CD4-positive, alpha-beta T cell treated with Interferon alpha-2 for 1 hour (primary cell): ENCODE results near the gene RAD50.

Experiments
- DNase-seq, 2 donors: peaks; one replicate each; pipeline ENCODE4 v3.0.0-alpha.2; 2020 to 2022

RAD50 gene

DNA sequence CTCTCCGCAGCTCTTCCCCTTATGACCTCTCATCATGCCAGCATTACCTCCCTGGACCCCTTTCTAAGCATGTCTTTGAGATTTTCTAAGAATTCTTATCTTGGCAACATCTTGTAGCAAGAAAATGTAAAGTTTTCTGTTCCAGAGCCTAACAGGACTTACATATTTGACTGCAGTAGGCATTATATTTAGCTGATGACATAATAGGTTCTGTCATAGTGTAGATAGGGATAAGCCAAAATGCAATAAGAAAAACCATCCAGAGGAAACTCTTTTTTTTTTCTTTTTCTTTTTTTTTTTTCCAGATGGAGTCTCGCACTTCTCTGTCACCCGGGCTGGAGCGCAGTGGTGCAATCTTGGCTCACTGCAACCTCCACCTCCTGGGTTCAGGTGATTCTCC lies 80.5 kb downstream of the RAD50 start:
- no peak for DNase-seq

- no peak for DNase-seq
Observed at GRCh38 chr5:132639706-132640130, 82.9 kb downstream of the RAD50 start.

DNA sequence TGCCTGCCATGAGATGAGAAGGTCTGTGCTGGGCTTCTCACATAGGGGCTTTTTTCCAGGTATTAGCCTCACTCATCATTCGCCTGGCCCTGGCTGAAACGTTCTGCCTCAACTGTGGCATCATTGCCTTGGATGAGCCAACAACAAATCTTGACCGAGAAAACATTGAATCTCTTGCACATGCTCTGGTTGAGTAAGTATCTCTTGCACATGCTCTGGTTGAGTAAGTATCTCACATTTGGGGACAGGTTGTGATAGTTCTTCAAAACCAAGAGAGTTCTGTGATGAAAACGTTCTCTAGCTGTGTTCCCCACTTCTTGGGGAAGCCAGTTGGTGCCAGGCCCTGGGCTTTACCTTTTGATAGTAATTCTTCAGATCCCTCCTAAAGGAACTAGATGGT lies 83.8 kb downstream of the RAD50 start:
- no peak for DNase-seq

DNA sequence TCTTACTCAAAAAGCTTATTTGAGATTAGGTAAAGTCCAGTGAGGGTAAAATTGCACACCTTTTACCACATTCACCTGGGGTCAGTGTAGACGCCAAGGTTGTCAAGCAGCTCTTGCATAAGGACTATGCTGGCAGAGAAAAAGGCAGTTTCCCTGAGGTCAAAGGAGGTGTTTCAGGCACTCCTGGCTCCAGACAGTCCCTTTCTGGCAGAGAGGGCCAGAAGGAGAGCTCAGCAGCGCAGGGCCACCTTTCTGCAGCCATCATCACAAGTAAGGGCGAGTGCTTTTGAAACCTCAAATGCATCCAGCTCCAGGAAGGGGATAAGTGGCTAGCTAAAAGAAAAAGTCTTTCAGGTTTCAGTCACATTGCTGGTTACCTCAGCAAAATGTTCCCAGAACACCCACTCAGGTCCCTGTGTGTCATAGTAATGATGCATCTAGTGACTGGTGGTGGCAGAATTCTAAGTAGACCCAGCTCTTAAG lies 84.5 kb downstream of the RAD50 start:
- no peak for DNase-seq

GRCh38 chr5:132641841-132642240 lies 85.1 kb downstream of the RAD50 start:
- no peak for DNase-seq

DNA sequence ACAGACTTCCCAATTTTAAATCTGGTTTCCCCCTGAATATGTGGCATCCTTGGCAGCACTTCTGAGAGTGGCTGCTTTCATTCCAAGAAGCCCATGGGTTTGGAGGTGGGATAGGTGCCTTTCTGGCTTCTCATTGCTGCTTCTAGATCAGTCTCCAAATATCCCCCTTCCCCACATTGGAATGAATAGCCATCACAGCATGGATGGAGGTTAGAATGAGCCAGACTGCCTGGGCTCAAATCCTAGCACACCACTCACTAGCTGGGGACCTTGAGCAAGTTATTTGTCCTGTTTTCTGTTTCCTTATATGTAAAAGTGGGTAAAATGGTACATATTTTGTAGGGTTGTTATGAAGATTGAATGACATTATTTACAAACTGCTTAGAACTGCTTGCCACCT lies 87.4 kb downstream of the RAD50 start:
- no peak for DNase-seq

GRCh38 chr5:132646583-132647266 lies 89.9 kb downstream of the RAD50 start:
- DNase-seq, result no peak

- DNase-seq, result no peak
Observed at GRCh38 chr5:132647473-132647872, 90.7 kb downstream of the RAD50 start.

- no peak for DNase-seq
Observed at GRCh38 chr5:132648355-132648754, 91.6 kb downstream of the RAD50 start.

DNA sequence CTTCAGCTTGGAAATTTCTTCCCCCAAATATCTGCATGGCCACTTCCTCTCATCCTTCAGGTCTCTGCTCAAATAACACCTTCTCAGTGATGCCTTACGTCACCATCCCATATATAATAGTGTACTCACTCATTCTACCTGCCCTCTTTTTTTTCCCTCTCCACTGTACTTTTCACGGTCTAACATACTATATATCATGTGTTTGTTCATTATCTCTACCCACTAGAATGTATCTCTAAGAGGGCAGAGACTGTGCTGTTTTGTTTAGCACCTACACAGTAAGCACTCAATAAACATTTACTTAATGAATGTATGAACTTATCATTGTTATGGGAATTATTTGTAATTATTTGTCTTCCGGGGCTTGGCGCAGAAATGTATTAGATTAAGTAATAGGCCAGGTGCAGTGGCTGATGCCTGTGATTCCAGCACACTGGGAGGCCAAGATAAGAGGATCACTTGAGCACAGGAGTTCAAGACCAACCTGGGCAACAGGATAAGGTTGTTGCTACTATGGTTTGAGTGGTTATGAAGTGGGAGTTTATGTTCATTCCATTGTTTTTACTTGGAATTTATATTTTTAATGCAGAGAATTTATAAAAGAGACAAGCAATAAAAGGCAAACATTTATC lies 95.2 kb downstream of the RAD50 start:
- no peak for DNase-seq

GRCh38 chr5:132653716-132654115 lies 96.9 kb downstream of the RAD50 start:
- DNase-seq, result no peak

GRCh38 chr5:132655821-132656773 lies 99.3 kb downstream of the RAD50 start:
- DNase-seq, result peak; percentile 20 to 51

DNA sequence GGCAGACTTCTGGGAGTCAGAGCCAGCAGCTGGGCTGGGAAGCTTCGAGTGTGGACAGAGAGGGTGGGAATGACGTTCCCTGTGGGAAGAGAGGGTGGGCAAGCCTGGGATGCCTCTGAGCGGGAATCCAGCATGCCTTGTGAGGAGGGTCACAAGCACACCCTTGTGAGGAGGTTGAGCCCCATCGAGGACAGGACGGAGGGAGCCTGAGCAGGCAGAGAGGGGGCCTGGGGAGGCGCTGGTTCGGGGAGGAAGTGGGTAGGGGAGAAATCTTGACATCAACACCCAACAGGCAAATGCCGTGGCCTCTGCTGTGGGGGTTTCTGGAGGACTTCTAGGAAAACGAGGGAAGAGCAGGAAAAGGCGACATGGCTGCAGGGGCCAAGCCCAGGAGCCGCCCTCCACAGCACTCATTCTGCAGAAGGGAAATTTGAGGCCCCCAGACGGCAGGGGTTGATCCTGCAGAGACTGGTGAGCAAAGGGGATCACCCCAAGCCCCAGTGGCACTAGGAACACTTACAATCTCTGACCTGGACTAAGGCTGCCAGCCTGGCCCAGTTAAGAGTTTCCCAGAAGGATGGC lies 100.1 kb downstream of the RAD50 start:
- no peak for DNase-seq

- DNase-seq, result no peak
Observed at GRCh38 chr5:132657676-132658380, 101.1 kb downstream of the RAD50 start, which contains the start of gene IL13. Gene IL13, plus strand, starts transcription at chr5:132658173. Its CDS starts 14 bp downstream, at chr5:132658187.

- no peak for DNase-seq
Observed at GRCh38 chr5:132658381-132659302, 101.9 kb downstream of the RAD50 start.

- DNase-seq, result no peak
Observed at GRCh38 chr5:132659598-132660493, 103.1 kb downstream of the RAD50 start.

DNA sequence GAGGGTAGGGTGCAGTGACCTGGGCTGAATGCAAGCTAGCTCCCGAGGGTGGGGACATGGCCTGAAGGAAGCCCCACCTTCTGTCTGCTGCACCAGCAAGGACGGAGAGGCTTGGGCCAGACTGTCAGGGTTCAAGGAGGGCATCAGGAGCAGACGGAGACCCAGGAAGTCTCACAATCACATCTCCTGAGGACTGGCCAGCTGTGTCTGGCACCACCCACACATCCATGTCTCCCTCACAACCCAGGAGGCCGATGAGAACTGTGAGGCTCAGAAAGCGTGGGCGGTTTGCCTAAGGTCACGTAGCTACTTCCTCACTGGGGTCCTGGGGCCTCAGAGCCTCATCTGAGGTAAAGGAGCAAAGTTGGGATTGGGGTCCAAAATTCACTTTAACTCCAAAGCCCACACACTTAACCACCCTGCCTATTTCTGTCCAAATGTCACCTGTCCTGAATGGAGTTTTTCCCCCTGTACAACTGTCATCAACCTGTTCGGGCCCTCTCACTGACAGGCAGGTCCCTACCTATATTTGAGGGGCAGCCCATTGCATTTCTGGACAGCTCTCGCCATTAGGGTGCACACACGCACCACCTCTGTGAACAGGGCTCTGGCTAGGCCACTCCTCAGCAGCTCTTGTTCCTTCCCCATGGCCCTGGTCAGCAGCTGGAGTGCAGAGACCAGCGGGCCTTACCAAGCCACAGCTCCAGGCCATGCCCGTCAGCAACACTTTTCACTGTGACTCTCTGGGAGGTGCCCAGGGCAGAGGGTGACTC lies 104.6 kb downstream of the RAD50 start:
- DNase-seq, result no peak

DNA sequence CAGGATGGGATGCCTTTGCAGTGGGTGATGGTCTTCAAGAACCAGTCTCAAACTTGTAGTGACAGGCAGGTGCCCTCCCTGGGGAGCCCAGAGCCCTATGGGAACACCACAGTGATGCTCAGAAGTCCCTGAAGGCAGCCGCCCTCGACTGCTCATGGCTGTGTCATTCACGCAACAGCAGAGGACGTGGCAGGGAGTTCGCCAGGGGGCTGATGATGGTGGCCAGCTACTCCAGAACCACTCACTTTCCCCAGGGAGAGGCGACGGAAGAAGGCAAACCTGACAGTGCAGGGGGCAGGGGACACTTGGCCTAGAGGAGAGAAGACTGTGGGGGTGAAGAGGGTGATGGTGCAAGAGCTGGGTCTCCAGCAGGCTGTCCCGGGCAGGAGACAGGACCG lies 105.2 kb downstream of the RAD50 start:
- no peak for DNase-seq
